HUES64 (cell line): Measurements from ENCODE around the gene RBM20.

Experiments
- H3K27ac ChIP-seq: 2 replicates; pipeline ENCODE4 v1.7.0; 2013; ENCODE audit warnings: low read depth, low read length, inconsistent platforms
- H3K27me3 ChIP-seq: 2 replicates; pipeline ENCODE4 v1.6.1; 2013; ENCODE audit warnings: mild to moderate bottlenecking, low read length; ENCODE audit not compliant: insufficient read depth
- H3K36me3 ChIP-seq: 2 replicates; pipeline ENCODE4 v1.6.1; 2013; ENCODE audit warnings: mild to moderate bottlenecking, low read length; ENCODE audit not compliant: insufficient read depth
- H3K4me1 ChIP-seq: 2 replicates; pipeline ENCODE4 v1.6.1; 2013; ENCODE audit warnings: mild to moderate bottlenecking, low read length, moderate library complexity; ENCODE audit not compliant: insufficient read depth
- H3K4me3 ChIP-seq: 2 replicates; pipeline ENCODE4 v1.5.1; 2013; ENCODE audit warnings: mild to moderate bottlenecking, low read length, moderate library complexity
- H3K9ac ChIP-seq: 2 replicates; pipeline ENCODE4 v1.6.1; 2013; ENCODE audit warnings: mild to moderate bottlenecking, low read depth, low read length
- H3K9me3 ChIP-seq: 2 replicates; pipeline ENCODE4 v1.6.1; 2013; ENCODE audit warnings: low read depth, low read length; ENCODE audit not compliant: insufficient read depth
- WGBS: fragments of 150-250, 120-280 bp; methylation state at CpG from one replicate; pipeline ENCODE4 v1.1.7; 2013; ENCODE audit warnings: missing lambda C conversion rate; 5-methylcytosine and 5-hydroxymethylcytosine counted together

The RBM20 gene

DNA sequence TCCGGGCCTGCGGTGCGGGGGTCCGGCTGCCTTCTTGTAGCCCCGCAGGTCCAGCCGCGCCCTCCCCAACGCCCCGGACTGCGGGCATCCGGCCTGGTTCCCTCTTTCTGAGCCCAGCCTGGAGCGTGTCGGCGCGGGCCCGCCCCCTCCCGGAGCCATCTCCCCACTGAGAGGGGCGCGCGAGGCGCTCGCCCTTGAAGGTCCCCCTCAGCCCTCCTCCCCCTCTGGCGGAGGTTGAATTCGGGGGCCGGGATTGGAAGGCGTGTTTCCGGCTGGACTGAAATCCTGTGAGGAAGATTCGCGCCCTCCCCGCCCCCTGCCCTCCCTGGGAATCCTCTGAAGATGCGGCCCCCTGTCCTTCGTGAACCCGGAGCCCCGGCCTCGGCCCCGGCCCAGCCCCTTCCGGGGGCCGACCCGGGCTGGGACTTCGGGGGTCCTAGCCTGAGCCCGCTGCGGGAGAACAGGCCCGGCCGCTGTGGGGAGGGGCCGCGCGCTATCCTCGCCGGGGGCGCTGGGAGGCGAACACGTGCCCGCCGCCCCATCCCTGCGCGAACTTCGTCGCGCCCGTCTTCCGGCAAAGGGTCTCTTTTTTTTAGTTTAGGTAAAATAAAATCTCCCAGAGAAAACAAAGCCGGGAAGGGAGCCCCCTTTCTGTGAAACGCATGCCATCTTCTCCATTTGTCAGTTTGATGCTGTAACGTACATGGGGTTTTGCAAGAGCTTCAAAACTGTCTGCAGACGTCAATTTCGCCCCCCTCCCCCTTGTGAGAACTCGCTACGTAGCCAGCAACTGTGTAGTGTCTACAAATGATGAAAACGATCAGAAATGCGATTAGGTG lies 228.2 kb downstream of the RBM20 start:
- Histone ChIP-seq H3K4me3 (peak overlapping the region; percentile 71), H3K9me3 (no peaks in the 10 kb centered on the region), H3K4me1 (peaks cover 20% of the 10 kb centered on the region), H3K27me3 (no peaks in the 10 kb centered on the region), H3K27ac (peak overlapping the region; percentile 96), H3K36me3 (peaks cover 5% of the 10 kb centered on the region; the same call in 1 of the 2 replicates), H3K9ac (peak overlapping the region; percentile 68)
- under 1% methylated on average over 66 of the region's 70 CpGs for WGBS

DNA sequence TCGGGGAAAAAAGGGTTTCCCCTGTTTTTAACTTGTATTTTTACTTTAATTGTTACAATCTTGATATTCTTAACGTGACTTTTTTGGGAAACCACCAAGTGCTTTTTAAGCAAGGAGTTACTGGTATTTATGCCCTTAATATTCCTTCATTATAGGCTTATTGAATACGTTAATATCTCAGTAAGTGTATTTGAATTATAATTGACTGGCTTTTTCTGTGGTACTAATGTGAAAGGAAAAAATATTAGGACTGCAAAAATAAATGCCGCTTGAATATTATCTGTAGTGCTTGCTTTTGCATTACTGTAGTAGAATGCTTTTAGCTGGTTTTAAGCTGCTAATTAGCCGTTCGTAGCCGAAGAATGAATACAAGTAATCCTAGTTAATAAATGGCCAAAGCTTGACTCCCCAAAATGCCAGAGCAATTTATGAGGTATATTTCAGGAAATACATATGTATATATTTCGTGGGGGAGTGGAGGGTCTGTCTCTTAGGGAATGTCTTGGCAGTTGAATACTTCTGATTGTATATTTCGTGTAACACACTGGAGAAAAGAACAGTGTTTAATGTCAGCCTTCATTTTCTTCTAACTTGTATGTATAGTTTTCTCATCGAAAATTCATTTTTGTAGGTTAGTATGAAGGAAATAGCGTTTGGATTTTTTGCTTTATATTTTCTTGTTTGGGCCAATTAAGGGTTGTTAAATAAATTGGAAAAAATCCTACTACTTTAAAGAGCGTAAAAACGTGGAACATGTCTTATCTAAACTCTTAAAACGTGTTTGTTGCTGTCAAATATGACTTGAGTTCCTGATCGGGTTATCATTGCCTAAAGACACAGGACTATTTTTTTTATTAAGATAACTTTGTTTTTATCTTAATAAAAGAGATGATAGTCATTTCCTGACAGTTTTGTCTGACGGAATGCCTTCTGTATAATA lies 229.1 kb downstream of the RBM20 start:
- peak overlapping the region; percentile 96 for H3K27ac ChIP-seq
- H3K9me3 ChIP-seq: no peaks in the 10 kb centered on the region
- H3K27me3 ChIP-seq: no peaks in the 10 kb centered on the region
- H3K4me1 ChIP-seq: peaks cover 20% of the 10 kb centered on the region
- H3K9ac ChIP-seq: peak overlapping the region; percentile 68
- H3K4me3 ChIP-seq: peak overlapping the region; percentile 71
- 48% methylated on average over 16 of the region's 16 CpGs for WGBS
- H3K36me3 ChIP-seq: peaks cover 7% of the 10 kb centered on the region

- H3K4me3 ChIP-seq: peak overlapping the region; percentile 71; the same call in 1 of the 2 replicates
- peaks cover 20% of the 10 kb centered on the region for H3K4me1 ChIP-seq
- H3K36me3 ChIP-seq: peaks cover 11% of the 10 kb centered on the region
- H3K9me3 ChIP-seq: no peaks in the 10 kb centered on the region
- H3K27me3 ChIP-seq: no peaks in the 10 kb centered on the region
- H3K9ac ChIP-seq: no peak overlapping the region
- no peak overlapping the region for H3K27ac ChIP-seq
- no CpG with 5 or more reads among the region's 2 CpGs for WGBS
Measured at GRCh38 chr10:110873951-110874350, 229.8 kb downstream of the RBM20 start.

GRCh38 chr10:110876000-110876399 lies 231.9 kb downstream of the RBM20 start:
- peaks cover 14% of the 10 kb centered on the region for H3K4me1 ChIP-seq
- H3K27me3 ChIP-seq: no peaks in the 10 kb centered on the region
- no peak overlapping the region for H3K9ac ChIP-seq
- no peaks in the 10 kb centered on the region for H3K9me3 ChIP-seq
- 94% methylated on average over 2 of the region's 2 CpGs for WGBS
- H3K27ac ChIP-seq: no peak overlapping the region
- no peak overlapping the region for H3K4me3 ChIP-seq
- peaks cover 16% of the 10 kb centered on the region for H3K36me3 ChIP-seq

DNA sequence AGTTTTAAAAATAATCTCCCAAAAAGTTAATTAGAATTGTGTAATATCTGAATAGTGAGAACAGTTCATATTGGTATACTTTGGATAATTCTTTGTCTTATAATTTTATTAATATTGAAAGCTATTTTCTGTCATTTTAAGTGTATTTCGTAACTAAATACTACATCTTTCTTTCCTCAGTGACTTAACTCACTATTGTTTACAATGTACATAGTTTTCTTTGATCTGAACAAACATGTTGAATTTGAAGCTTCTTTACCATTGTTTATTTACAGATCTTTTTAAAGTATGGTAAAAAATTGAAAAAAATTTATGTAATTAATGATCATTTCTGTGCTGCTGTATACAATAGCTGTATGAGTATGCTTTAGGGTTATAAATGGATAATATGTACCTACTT lies 232.7 kb downstream of the RBM20 start:
- no peak overlapping the region for H3K27ac ChIP-seq

GRCh38 chr10:110880012-110880411 lies 235.9 kb downstream of the RBM20 start:
- H3K4me3 ChIP-seq: no peak overlapping the region
- H3K9me3 ChIP-seq: no peaks in the 10 kb centered on the region
- H3K9ac ChIP-seq: no peak overlapping the region
- no peaks in the 10 kb centered on the region for H3K27me3 ChIP-seq
- no peak overlapping the region for H3K27ac ChIP-seq
- peaks cover 51% of the 10 kb centered on the region for H3K36me3 ChIP-seq
- 88% methylated on average over 3 of the region's 3 CpGs for WGBS
- no peaks in the 10 kb centered on the region for H3K4me1 ChIP-seq

More for the DNA sequence above, 232.7 kb downstream of the RBM20 start:
- WGBS: no CpG with 5 or more reads among the region's 1 CpG
- H3K4me1 ChIP-seq: peaks cover 10% of the 10 kb centered on the region
- H3K4me3 ChIP-seq: no peak overlapping the region
- H3K9me3 ChIP-seq: no peaks in the 10 kb centered on the region
- no peak overlapping the region for H3K9ac ChIP-seq
- H3K27me3 ChIP-seq: no peaks in the 10 kb centered on the region
- peaks cover 24% of the 10 kb centered on the region for H3K36me3 ChIP-seq

DNA sequence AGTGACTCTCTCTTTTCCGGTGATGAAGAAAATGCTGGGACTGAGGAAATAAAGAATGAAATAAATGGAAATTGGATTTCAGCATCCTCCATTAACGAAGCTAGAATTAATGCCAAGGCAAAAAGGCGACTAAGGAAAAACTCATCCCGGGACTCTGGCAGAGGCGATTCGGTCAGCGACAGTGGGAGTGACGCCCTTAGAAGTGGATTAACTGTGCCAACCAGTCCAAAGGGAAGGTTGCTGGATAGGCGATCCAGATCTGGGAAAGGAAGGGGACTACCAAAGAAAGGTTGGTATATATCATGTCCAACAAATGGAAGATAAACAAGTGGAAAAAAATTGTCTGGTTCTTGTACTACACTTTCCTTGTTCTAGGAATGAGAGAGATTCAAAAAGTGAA lies 237.1 kb downstream of the RBM20 start:
- H3K27ac ChIP-seq: no peak overlapping the region
- no peaks in the 10 kb centered on the region for H3K9me3 ChIP-seq
- H3K4me1 ChIP-seq: no peaks in the 10 kb centered on the region
- H3K36me3 ChIP-seq: peaks cover 54% of the 10 kb centered on the region
- no peak overlapping the region for H3K4me3 ChIP-seq
- 93% methylated on average over 9 of the region's 9 CpGs for WGBS
- no peaks in the 10 kb centered on the region for H3K27me3 ChIP-seq
- H3K9ac ChIP-seq: no peak overlapping the region

DNA sequence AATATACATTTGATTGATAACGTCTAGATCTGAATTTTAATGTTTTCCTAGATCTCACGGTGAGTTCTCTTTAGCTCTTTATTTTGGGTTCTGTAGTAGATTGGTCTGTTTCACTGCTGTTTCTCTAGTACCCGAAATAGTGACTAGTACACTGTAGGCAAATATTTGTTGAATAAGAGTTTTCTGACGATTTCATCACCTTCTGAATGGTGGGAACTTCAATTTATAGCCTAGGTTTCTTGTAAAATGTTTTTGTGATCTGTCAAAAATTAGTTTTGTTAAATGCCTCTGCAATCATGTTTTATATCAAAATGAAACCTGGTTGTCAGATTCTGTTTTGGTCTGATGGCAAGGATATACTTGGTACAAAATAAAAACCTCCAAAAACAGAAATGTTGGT lies 237.8 kb downstream of the RBM20 start:
- peaks cover 54% of the 10 kb centered on the region for H3K36me3 ChIP-seq
- no peak overlapping the region for H3K27ac ChIP-seq
- H3K27me3 ChIP-seq: no peaks in the 10 kb centered on the region
- no peak overlapping the region for H3K9ac ChIP-seq
- WGBS: 92% methylated on average over 4 of the region's 4 CpGs
- no peaks in the 10 kb centered on the region for H3K4me1 ChIP-seq
- H3K9me3 ChIP-seq: no peaks in the 10 kb centered on the region
- no peak overlapping the region for H3K4me3 ChIP-seq

GRCh38 chr10:110883924-110884323 lies 239.8 kb downstream of the RBM20 start:
- 98% methylated on average over 10 of the region's 10 CpGs for WGBS
- H3K9me3 ChIP-seq: no peaks in the 10 kb centered on the region
- H3K4me1 ChIP-seq: no peaks in the 10 kb centered on the region
- H3K36me3 ChIP-seq: peaks cover 62% of the 10 kb centered on the region
- no peaks in the 10 kb centered on the region for H3K27me3 ChIP-seq
- H3K27ac ChIP-seq: no peak overlapping the region
- H3K9ac ChIP-seq: no peak overlapping the region
- H3K4me3 ChIP-seq: no peak overlapping the region

GRCh38 chr10:110885932-110886674 lies 242.0 kb downstream of the RBM20 start:
- no peak overlapping the region for H3K27ac ChIP-seq
- peaks cover 70% of the 10 kb centered on the region for H3K36me3 ChIP-seq
- no peak overlapping the region for H3K9ac ChIP-seq
- H3K4me1 ChIP-seq: no peaks in the 10 kb centered on the region
- WGBS: 71% methylated on average over 5 of the region's 5 CpGs
- no peaks in the 10 kb centered on the region for H3K27me3 ChIP-seq
- H3K9me3 ChIP-seq: no peaks in the 10 kb centered on the region
- no peak overlapping the region for H3K4me3 ChIP-seq
